Transverse colon (tissue), 4 donors: ENCODE results near the gene C4orf51. TPM values are rescaled to one million over a fixed set of nuclear protein-coding genes. Genes with fewer than 3 reads are reported as not detected.

Source experiments
- DNase-seq: peaks from one replicate; pipeline ENCODE4 v3.0.0-alpha.2; 2019
- H3K27ac ChIP-seq, 4 donors: fragments of 200-600 bp; sonication (generic); 2 replicates each; pipeline ENCODE4 v1.5.1; 2016 to 2018; ENCODE audit warnings: inconsistent platforms in 4 of 4
- H3K27me3 ChIP-seq: fragments of 200-600 bp; sonication (generic); 2 replicates; pipeline ENCODE4 v1.5.1; 2017; ENCODE audit warnings: inconsistent platforms
- H3K36me3 ChIP-seq, 4 donors: fragments of 200-600 bp; sonication (generic); 2 replicates each; pipeline ENCODE4 v1.5.1; 2017 to 2019; ENCODE audit warnings: inconsistent platforms in 4 of 4
- H3K4me1 ChIP-seq, 4 donors: fragments of 200-600 bp; sonication (generic); 2 replicates each; pipeline ENCODE4 v1.5.1; 2017 to 2020; ENCODE audit warnings: inconsistent platforms in 4 of 4
- H3K4me3 ChIP-seq, 4 donors: fragments of 200-600 bp; sonication (generic); 1 replicate in 1 of 4; 2 replicates in 3 of 4; pipeline versions ENCODE4 v1.5.1 to v1.6.1; 2017 to 2019; ENCODE audit warnings: inconsistent platforms in 4 of 4
- H3K9me3 ChIP-seq, 2 donors: fragments of 200-600 bp; sonication (generic); 2 replicates each; pipeline ENCODE4 v1.5.1; 2017 to 2019; ENCODE audit warnings: inconsistent platforms in 2 of 2
- EP300 ChIP-seq: sonication (generic); formaldehyde crosslinking; IDR thresholded peaks from one replicate; pipeline ENCODE4 v1.6.1; 2017; ENCODE audit warnings: antibody characterized with exemption, low read depth
- POLR2A ChIP-seq: fragments of 450-650 bp; IDR thresholded peaks from one replicate; pipeline ENCODE4 v1.6.1; 2016; ENCODE audit warnings: antibody characterized with exemption, mild to moderate bottlenecking, moderate library complexity
- POLR2AphosphoS5 ChIP-seq, 3 donors: sonication (generic); formaldehyde crosslinking; IDR thresholded peaks; one replicate each; pipeline ENCODE4 v1.6.1; 2016; ENCODE audit warnings: antibody characterized with exemption in 3 of 3
- WGBS, 2 donors: methylation state at CpG; one replicate each; pipeline ENCODE4 v1.1.5; 2018; ENCODE audit warnings: low coverage in 1 of 2; 5-methylcytosine and 5-hydroxymethylcytosine counted together
- in situ Hi-C, 4 donors: fragments of 200-750 bp; cut with MboI; loops; one replicate each; pipeline versions ENCODE4 v1.15.0 to v1.15.1; 2017; ENCODE audit warnings: low sequenced_read_pairs in 3 of 4, low pct_ligation_motif_present in 1 of 4, low pct_unique_long_range_greater_than_20kb in 1 of 4
- intact Hi-C: fragments of 100-400 bp; cut with DNase I; formaldehyde crosslinking; loops from one replicate; pipeline ENCODE4 v1.15.1; 2023; ENCODE audit warnings: low total_unique reads
- total RNA-seq, 4 donors: library from RNA; depleted of rRNA; stranded (reverse); fragments of >200 nt; gene quantifications; one replicate each; pipeline ENCODE4 v1.1.0, GENCODE V29; 2016
- TF ChIP-seq, protein P1 (sequence below), 5 experiments: fragments of 200-600 bp in 3 of 5; fragments of 450-650 bp in 2 of 5; sonication (generic) in 3 of 5; IDR thresholded peaks; 1 replicate in 2 of 5; 2 replicates in 3 of 5; pipeline ENCODE4 v1.5.1; 2016 to 2017; ENCODE audit warnings: antibody characterized with exemption in 5 of 5, inconsistent platforms in 3 of 5, mild to moderate bottlenecking in 2 of 5, moderate library complexity in 1 of 5

Gene C4orf51
- total RNA-seq, 4 donors from 2014 or later: not detected

DNA sequence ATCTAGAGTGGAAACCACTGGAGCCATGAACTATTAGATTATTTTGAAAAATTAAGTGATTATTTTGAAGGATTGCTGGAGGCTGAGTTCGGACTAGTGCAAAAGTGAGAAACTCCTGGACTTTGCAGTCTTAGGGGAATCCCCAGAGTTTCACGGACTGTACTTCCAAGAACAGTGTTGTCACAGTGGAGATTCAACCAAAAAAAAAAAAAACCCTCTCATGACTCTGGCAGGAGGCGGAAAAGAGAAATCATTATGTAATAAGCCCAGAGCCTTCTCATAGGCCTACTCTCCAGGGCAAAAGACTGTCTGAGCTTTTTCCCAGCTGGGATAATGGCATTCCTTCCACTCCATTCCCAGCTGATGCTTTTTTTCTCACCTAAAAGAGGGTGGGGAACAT is 16.8 kb upstream of the C4orf51 start:
- no peaks in the 10 kb centered on the region for H3K36me3 ChIP-seq
- no peak for DNase-seq
- 77 to 81% methylated on average over 3 of the region's 3 CpGs for WGBS, 2 donors

DNA sequence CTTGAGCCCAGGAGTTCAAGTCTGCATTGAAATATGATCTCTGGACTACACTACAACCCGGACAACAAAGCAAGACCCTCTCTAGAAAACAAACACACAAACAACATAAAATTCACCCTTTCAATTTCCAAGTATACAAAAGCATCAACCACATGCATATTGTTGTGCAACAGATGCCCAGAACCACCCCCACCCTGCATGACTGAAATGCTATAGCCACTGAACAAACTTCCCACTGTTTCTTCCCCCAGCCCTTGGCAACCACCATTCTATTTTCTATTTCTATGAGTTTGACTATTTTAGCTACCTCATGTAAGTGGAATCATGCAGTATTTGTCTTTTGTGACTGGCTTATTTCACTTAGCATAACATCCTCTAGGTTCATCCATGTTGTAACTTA is 14.2 kb upstream of the C4orf51 start:
- H3K36me3 ChIP-seq: no peaks in the 10 kb centered on the region
- no peak overlapping the region for H3K27ac ChIP-seq
- DNase-seq: no peak
- no peaks in the 10 kb centered on the region for H3K27me3 ChIP-seq
- H3K9me3 ChIP-seq: no peaks in the 10 kb centered on the region
- no peak overlapping the region for H3K4me3 ChIP-seq
- intact Hi-C loops: no loop called here
- in situ Hi-C loops: no loop called here
- H3K4me1 ChIP-seq: no peaks in the 10 kb centered on the region
- 73 to 100% methylated on average over 1 of the region's 1 CpG for WGBS, 2 donors
- no peak for TF ChIP-seq POLR2A
- TF ChIP-seq, protein P1, sequence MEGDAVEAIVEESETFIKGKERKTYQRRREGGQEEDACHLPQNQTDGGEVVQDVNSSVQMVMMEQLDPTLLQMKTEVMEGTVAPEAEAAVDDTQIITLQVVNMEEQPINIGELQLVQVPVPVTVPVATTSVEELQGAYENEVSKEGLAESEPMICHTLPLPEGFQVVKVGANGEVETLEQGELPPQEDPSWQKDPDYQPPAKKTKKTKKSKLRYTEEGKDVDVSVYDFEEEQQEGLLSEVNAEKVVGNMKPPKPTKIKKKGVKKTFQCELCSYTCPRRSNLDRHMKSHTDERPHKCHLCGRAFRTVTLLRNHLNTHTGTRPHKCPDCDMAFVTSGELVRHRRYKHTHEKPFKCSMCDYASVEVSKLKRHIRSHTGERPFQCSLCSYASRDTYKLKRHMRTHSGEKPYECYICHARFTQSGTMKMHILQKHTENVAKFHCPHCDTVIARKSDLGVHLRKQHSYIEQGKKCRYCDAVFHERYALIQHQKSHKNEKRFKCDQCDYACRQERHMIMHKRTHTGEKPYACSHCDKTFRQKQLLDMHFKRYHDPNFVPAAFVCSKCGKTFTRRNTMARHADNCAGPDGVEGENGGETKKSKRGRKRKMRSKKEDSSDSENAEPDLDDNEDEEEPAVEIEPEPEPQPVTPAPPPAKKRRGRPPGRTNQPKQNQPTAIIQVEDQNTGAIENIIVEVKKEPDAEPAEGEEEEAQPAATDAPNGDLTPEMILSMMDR (IDR thresholded peaks at IDR 0.05): no peak

More for the DNA sequence above, 16.8 kb upstream of the C4orf51 start:
- no peaks in the 10 kb centered on the region for H3K9me3 ChIP-seq
- TF ChIP-seq POLR2A: no peak
- TF ChIP-seq, protein P1 (IDR thresholded peaks at IDR 0.05): no peak
- TF ChIP-seq POLR2AphosphoS5 (IDR thresholded peaks at IDR 0.05): no peak
- no peak for TF ChIP-seq EP300
- H3K4me1 ChIP-seq: no peaks in the 10 kb centered on the region
- no peaks in the 10 kb centered on the region for H3K27me3 ChIP-seq
- no peak overlapping the region for H3K27ac ChIP-seq
- in situ Hi-C loops (no loop called here), intact Hi-C loops (no loop called here)
- no peak overlapping the region for H3K4me3 ChIP-seq

DNA sequence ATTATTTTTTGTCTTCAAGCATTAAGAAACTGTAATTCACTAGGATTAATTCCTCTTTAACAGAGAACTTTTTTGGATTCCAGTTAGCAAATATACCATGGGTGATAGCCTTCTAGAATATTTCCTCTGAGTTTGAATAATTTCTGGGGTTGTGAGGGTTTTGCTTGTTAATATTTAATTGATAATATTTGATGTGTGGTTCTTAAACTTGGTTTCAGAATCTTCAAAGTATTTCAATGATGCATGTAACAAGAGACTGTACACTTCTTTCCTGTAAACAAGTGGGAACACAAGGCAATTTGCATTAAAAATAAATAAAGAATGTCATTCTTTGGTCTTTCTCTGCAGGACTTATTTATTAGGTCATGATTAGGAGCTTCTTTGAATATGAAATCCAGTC is 9.5 kb upstream of the C4orf51 start:
- in situ Hi-C loops (no loop called here), intact Hi-C loops (no loop called here)
- Histone ChIP-seq H3K27me3 (no peaks in the 10 kb centered on the region), H3K4me3 (no peak overlapping the region), H3K36me3 (no peaks in the 10 kb centered on the region), H3K4me1 (no peaks in the 10 kb centered on the region), H3K27ac (no peak overlapping the region), H3K9me3 (no peaks in the 10 kb centered on the region)
- no peak for TF ChIP-seq POLR2AphosphoS5 (IDR thresholded peaks at IDR 0.05)
- TF ChIP-seq, protein P1 (IDR thresholded peaks at IDR 0.05): no peak
- no peak for TF ChIP-seq EP300
- no peak for TF ChIP-seq POLR2A
- DNase-seq: no peak

DNA sequence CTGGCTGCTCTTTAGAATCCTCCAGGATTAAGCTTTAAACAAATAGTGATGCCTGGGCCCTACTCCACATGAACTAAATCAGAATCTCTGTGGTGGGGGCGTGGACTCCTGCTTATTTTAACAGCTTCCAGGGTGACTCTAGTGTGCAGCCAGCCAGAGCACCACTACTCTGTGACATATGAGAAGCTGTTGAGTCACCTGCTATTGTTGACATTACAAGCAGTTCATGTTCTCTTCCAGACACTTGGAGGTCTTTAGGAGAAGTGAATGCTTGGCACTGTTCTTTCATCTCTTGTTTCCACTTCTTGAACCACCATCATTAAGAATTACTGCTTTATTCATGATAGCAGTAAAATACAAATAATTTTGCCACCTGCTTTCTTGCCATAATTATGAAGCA is 426 bp upstream of the C4orf51 start:
- H3K4me3 ChIP-seq: no peak overlapping the region
- intact Hi-C loops: no loop called here
- DNase-seq: no peak
- in situ Hi-C loops: no loop called here
- 26% methylated on average over 1 of the region's 1 CpG; no CpG with 5 or more reads in 1 of the 2 donors for WGBS, 2 donors
- peaks cover 8 to 20% (median 11%) of the 10 kb centered on the region in 4 donors for H3K4me1 ChIP-seq
- no peaks in the 10 kb centered on the region for H3K36me3 ChIP-seq
- peak overlapping the region; percentile 38 to 54 (median 40) for H3K27ac ChIP-seq
- no peaks in the 10 kb centered on the region for H3K27me3 ChIP-seq
- peak in 1 of 3 donors; percentile 38 for TF ChIP-seq POLR2AphosphoS5 (IDR thresholded peaks at IDR 0.05)
- no peak for TF ChIP-seq POLR2A
- H3K9me3 ChIP-seq: peaks cover 3 to 4% of the 10 kb centered on the region in 2 donors

DNA sequence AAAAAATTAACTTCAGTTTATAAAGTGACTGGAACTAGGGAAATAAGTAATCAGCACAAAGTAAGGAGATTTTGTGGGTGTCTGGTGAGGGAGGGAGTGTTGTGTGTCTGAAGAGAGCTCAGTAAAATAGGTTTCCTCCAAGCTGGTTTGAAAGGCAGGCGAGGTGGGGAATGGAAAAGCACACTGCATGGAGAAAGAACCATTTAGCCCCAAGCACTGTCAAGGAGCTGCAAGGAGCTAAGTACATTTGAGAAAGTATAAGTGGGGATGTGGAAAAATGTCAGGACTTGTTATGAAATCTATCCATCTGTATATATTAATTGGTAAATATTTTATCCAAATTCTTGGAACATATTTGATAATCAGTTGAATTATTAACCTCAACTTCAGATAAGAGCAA is 956 bp downstream of the C4orf51 start:
- Histone ChIP-seq H3K36me3 (no peaks in the 10 kb centered on the region), H3K27ac (no peak overlapping the region), H3K4me3 (no peak overlapping the region), H3K9me3 (peaks cover 3 to 4% of the 10 kb centered on the region in 2 donors), H3K4me1 (peaks cover 8 to 20% (median 11%) of the 10 kb centered on the region in 4 donors), H3K27me3 (no peaks in the 10 kb centered on the region)
- TF ChIP-seq EP300 (no peak), POLR2A (no peak), POLR2AphosphoS5 (IDR thresholded peaks at IDR 0.05) (no peak)
- TF ChIP-seq, protein P1 (IDR thresholded peaks at IDR 0.05): no peak
- 80 to 83% methylated on average over 1 of the region's 1 CpG for WGBS, 2 donors
- in situ Hi-C loops: no loop called here
- intact Hi-C loops: no loop called here
- DNase-seq: no peak
